ENCODE data around the gene MSH3. TPM values are rescaled to one million over a fixed set of nuclear protein-coding genes. Genes with fewer than 3 reads are reported as not detected.

Gene MSH3
- total RNA-seq, 2 experiments from 2014 or later = 21.7 to 22.4 TPM

- ChIA-PET POLR2A (no interaction called here), CTCF (interaction anchor here (0.7 kb wide), 1 partner anchor 22 kb away, joined by 4 read pairs; no protein-coding TSS in a partner anchor)
These were observed 86.5 kb downstream of the MSH3 start for GRCh38 chr5:80740999-80741398.

- ChIA-PET CTCF (no interaction called here), POLR2A (no interaction called here)
These were observed 89.7 kb downstream of the MSH3 start for GRCh38 chr5:80744149-80744548.

GRCh38 chr5:80745490-80745889 lies 91.0 kb downstream of the MSH3 start:
- ChIA-PET POLR2A (no interaction called here), CTCF (no interaction called here)

- POLR2A ChIA-PET = no interaction called here
These were observed 93.5 kb downstream of the MSH3 start for GRCh38 chr5:80747922-80748321.

GRCh38 chr5:80752427-80752826 lies 98.0 kb downstream of the MSH3 start:
- POLR2A ChIA-PET = interaction anchor here (0.6 kb wide), 1 partner anchor 390 kb away, joined by 8 read pairs; no protein-coding TSS in a partner anchor

More at GRCh38 chr5:80747922-80748321, 93.5 kb downstream of the MSH3 start:
- CTCF ChIA-PET = no interaction called here

GRCh38 chr5:80753712-80754111 lies 99.3 kb downstream of the MSH3 start:
- ChIA-PET POLR2A (no interaction called here), CTCF (no interaction called here)

More at GRCh38 chr5:80752427-80752826, 98.0 kb downstream of the MSH3 start:
- CTCF ChIA-PET = no interaction called here

GRCh38 chr5:80754900-80755299 lies 100.4 kb downstream of the MSH3 start:
- ChIA-PET CTCF (no interaction called here), POLR2A (no interaction called here)

- POLR2A ChIA-PET = no interaction called here
- CTCF ChIA-PET = no interaction called here
These were observed 101.2 kb downstream of the MSH3 start for GRCh38 chr5:80755626-80756025.

DNA sequence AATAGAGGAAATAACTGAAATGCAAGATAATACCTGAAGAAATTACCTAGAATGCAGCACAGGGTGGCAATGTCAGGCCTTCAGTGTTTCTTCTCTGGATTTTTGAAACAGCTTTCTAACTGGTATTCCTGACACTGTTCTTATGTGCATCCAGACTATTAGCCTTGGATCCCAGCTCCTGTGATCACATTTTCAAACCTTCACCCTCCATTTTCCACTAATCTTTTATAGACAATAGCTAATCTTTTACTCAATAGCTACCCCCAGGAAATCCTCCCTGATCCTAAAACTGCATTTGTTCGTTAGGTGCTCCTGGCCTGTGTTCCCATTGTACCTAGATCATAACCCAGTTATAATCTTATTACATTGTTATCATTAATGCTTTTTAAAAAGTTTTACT lies 101.8 kb downstream of the MSH3 start:
- ChIA-PET CTCF (no interaction called here), POLR2A (no interaction called here)

GRCh38 chr5:80757290-80757689 lies 102.8 kb downstream of the MSH3 start:
- ChIA-PET CTCF (no interaction called here), POLR2A (no interaction called here)

DNA sequence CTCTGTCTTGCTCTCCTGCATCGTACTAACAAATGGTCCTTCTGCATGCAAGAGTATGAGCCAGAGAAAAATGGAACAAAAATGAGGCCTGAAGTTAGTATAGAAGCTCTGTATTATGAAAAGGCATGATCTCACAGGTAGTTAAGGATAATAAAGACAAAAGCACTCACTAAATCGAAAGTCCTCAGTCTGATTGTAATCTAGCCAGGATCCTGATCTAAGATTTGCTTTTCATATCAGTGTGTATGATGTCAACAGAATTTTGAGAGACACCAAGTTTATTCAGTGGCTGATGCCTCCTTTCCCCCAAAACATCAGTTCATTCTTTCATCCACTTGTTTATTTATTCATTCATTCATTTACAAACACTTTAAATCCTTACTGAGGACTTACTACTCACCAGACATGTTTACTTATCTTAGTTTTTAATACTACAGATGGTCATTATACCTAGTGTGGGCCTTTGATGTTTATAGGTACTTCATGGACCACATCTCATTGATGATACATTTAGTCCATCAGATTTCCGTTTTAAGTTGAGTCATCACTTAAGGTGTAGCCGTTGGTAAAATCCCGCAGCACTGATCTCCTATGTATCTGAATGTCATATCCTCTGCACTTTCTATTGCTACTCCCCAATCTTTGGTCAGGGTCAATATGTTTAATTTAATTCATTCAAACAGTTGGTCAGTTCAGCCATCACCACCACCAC lies 105.6 kb downstream of the MSH3 start:
- ChIA-PET CTCF (no interaction called here), POLR2A (no interaction called here)

- ChIA-PET POLR2A (no interaction called here), CTCF (no interaction called here)
These were observed 106.2 kb downstream of the MSH3 start for GRCh38 chr5:80760680-80761079.

GRCh38 chr5:80761176-80761575 lies 106.7 kb downstream of the MSH3 start:
- ChIA-PET CTCF (no interaction called here), POLR2A (no interaction called here)

DNA sequence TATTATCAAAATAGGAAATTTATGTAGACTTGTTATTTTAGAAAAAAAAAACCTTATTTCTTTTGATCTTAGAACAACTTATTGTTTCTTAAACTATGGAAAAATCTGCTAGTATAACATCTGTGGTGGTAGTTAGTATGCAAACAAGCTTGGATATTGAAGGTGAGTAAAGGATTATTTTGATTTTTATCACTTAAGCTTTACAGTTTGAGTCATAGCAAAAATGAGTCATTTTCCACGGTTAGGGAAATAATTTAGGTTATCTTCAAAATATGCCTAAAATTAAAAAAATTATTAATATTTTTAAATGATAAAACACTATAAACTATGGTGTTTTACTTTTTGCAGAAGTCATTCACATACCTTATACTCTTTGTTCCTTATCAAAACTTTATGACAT lies 107.5 kb downstream of the MSH3 start:
- ChIA-PET POLR2A (interaction anchor here (0.7 kb wide), 1 partner anchor 354 kb away, joined by 3 read pairs; the partner anchor contains the start of gene ZFYVE16), CTCF (no interaction called here)

- POLR2A ChIA-PET = interaction anchor here (0.7 kb wide), 1 partner anchor 354 kb away, joined by 3 read pairs; the partner anchor contains the start of gene ZFYVE16
- CTCF ChIA-PET = interaction anchor here (0.6 kb wide), 1 partner anchor 22 kb away, joined by 4 read pairs; no protein-coding TSS in a partner anchor
These were observed 108.1 kb downstream of the MSH3 start for GRCh38 chr5:80762573-80762972.

DNA sequence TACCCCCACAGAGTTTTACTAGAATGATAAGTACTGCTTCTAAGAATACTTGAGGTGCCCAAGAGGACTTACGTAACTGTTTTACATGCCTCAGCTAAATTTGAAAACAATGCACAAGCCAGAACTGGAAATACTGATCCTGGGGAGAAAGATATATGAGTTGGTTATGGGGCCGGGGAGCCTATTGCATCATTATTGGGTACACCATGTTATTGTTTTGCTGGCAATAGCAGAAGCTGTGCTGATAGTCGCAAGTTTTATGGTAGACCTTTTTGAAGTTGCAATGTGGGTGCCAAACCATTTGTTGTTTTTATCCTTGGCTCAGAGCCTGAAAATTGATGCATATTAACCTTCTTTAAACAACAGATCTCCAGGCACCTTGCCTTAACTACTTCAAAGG lies 108.8 kb downstream of the MSH3 start:
- ChIA-PET POLR2A (no interaction called here), CTCF (interaction anchor here (0.6 kb wide), 1 partner anchor 22 kb away, joined by 4 read pairs; no protein-coding TSS in a partner anchor)

DNA sequence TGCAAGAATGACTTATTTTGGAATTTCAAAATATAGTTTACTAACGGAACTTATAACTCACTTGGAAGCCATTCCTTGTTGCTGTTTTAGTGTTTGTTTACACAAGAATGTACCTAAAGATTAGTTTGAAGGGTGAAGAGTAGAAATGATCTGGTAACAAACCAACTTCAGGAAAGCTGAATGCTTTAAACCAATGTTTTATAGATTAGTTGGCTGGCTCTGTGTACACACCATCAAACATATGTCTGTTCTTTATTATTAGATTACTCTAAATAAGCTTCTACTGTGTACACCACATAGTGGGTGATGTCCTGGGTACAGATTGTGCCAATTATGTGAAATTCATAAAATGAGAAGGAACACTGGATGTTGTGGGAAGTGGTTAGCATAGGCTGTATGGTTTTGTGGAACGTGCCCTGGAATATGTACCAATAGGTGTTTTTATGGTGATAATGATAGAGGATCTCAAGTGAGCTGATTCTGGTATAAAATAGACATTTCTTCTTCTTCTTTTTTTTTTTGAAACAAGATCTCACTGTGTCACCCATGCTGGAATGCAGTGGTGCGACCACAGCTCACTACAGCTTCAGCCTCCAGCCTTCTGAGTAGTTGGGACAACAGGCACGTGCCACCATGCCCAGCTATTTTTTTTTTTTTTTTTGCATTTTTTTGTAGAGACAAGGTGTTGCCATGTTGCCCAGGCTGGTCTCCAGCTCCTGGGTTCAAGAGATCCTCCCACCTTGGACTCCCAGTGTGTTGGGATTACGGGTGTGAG lies 109.6 kb downstream of the MSH3 start:
- CTCF ChIA-PET = interaction anchor here (0.6 kb wide), 1 partner anchor 426 kb away, joined by 3 read pairs; no protein-coding TSS in a partner anchor
- POLR2A ChIA-PET = no interaction called here

DNA sequence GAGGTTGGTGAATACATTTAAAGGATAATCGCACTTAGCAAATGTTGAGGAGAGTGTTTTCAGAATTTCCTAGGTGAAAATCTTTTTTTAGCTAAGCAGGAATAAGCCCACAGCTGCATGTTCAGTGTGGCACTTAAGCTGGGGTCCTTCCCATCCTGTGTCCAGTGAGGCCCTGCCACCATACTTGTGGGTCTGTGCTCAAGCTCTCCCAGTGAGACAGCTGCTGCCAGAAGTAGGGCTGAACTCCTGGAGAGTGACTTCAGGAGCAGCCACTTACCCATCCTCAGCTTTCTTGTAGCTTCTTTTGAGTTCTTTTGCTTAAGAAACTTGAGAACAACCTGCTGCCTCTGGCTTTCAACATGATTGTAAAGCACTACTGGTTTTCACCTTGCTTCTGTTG lies 110.3 kb downstream of the MSH3 start:
- ChIA-PET POLR2A (no interaction called here), CTCF (interaction anchor here (0.6 kb wide), 1 partner anchor 425 kb away, joined by 3 read pairs; no protein-coding TSS in a partner anchor)

DNA sequence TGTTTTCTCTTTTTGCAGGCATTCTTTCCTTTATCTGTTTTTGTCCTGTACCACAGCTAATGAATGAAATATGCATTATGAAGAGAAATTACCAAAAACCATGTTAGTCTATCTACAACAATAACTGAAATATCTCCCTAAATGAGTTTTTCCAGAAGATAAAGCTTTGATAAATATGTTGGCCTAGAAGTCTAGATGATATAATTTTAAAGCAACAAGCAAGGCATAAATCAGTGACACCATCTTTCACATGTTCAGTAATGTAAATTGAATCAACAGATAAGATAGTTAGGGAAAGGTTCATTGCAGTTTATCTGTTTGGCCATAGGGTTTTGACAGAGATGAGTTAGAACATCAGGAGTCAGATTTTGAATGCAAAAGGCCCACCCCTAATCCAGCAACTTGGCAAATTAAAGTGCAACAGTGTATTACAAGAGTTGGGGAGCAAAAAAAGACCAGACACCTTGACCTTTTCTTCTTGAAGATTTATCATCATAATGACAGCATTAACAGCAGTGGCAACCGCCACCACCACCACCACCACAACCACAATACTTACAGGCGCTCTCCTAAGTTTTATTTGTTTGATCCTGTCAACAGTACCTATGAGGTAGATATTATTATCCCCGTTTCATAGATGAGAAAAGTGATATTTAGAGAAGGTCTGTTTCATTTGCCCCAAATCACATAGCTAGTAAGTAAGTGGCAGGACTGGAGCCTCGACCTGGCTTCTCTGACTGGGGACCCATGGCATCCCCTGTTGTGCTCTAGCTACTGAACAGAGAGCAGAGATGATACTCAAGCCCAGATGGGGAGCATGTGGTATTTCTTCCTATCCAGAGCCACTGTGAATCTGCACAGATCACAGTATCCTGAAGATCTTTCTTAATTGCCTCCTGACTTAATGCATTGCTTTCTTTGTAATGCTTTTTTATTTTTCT lies 123.2 kb downstream of the MSH3 start:
- POLR2A ChIA-PET = no interaction called here
- CTCF ChIA-PET = interaction anchor here (1.4 kb wide), 1 partner anchor 10 kb away, joined by 4 read pairs; no protein-coding TSS in a partner anchor

DNA sequence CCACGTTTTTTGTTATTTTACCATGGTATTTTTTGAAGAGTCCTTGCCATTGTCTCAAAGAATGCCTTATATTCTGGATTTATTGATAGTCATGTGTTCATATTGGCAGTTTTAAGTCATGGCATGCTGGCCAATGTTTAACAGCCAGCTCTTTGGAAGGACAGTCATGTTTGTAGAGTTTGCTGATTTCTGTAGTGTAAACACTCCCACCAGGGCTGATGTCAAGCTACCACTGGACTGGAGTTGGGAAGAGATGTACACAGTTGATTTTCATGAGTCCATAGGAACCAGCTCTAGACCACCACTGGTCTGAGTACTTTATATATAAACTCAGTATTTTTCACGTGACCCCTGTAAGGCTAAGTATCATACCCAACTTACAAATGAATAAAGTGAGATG lies 125.6 kb downstream of the MSH3 start:
- ChIA-PET POLR2A (no interaction called here), CTCF (interaction anchor here (0.7 kb wide), 1 partner anchor 412 kb away, joined by 3 read pairs; no protein-coding TSS in a partner anchor)
